ENCODE data around the gene GOLGA6C.

GRCh38 chr15:75209289-75209676, 48.9 kb upstream of the GOLGA6C start:
- TF ChIP-seq TAF1 (IDR thresholded peaks at IDR 0.05; ENCODE audit: control insufficient read depth, extremely low read depth, insufficient read depth, low read length, severe bottlenecking): no peak
- TF ChIP-seq POLR2A (conservative IDR thresholded peaks at IDR 0.05): no peak
- no peak for TF ChIP-seq MYNN (IDR thresholded peaks at IDR 0.05)
- TF ChIP-seq MYNN (CRISPR knock-in tag; IDR thresholded peaks at IDR 0.05): no peak
- TF ChIP-seq RAD51 (IDR thresholded peaks at IDR 0.05; ENCODE audit: borderline replicate concordance, low read depth): no peak
